Endodermal cell (in vitro differentiated cells): ENCODE data around the gene METTL26. TPM values are rescaled to one million over a fixed set of nuclear protein-coding genes. Genes with fewer than 3 reads are reported as not detected.

ENCODE experiments used
- DNase-seq: peaks from one replicate; pipeline ENCODE4 v3.0.0-alpha.2; 2017
- H3K27ac ChIP-seq: 2 replicates; pipeline ENCODE4 v1.5.1; 2013; ENCODE audit warnings: mild to moderate bottlenecking, low read depth, low read length, moderate library complexity
- H3K27me3 ChIP-seq: 2 replicates; pipeline ENCODE4 v1.6.1; 2013; ENCODE audit warnings: mild to moderate bottlenecking, low read length, moderate library complexity; ENCODE audit not compliant: insufficient read depth, control insufficient read depth, poor library complexity, severe bottlenecking
- H3K36me3 ChIP-seq: 2 replicates; pipeline ENCODE4 v1.7.0; 2013; ENCODE audit warnings: mild to moderate bottlenecking, low read length, moderate library complexity; ENCODE audit not compliant: control insufficient read depth, insufficient read depth
- H3K4me1 ChIP-seq: one replicate; pipeline ENCODE4 v1.7.0; 2013; ENCODE audit warnings: low read length; ENCODE audit not compliant: control insufficient read depth, insufficient read depth
- H3K4me3 ChIP-seq: 2 replicates; pipeline ENCODE4 v1.5.1; 2013; ENCODE audit warnings: mild to moderate bottlenecking, low read length, moderate library complexity
- H3K9ac ChIP-seq: 2 replicates; pipeline ENCODE4 v1.6.1; 2013; ENCODE audit warnings: mild to moderate bottlenecking, low read length, moderate library complexity; ENCODE audit not compliant: poor library complexity, severe bottlenecking; ENCODE audit errors: extremely low read depth
- H3K9me3 ChIP-seq: 2 replicates; pipeline ENCODE4 v1.6.1; 2013; ENCODE audit warnings: mild to moderate bottlenecking, low read length, moderate library complexity; ENCODE audit not compliant: control insufficient read depth
- H3K27ac Mint-ChIP-seq: 2 replicates; pipeline ENCODE4 v1.8.0; 2020; ENCODE audit warnings: mixed read lengths
- H3K27me3 Mint-ChIP-seq: 2 replicates; pipeline ENCODE4 v1.8.0; 2021; ENCODE audit warnings: mild to moderate bottlenecking, mixed read lengths; ENCODE audit not compliant: insufficient read depth
- H3K36me3 Mint-ChIP-seq: 2 replicates; pipeline ENCODE4 v1.8.0; 2020; ENCODE audit warnings: low read depth, mixed read lengths
- H3K4me1 Mint-ChIP-seq: 2 replicates; pipeline ENCODE4 v1.8.0; 2020; ENCODE audit warnings: mixed read lengths
- H3K4me3 Mint-ChIP-seq: 2 replicates; pipeline ENCODE4 v1.8.0; 2020; ENCODE audit warnings: mild to moderate bottlenecking, moderate library complexity, mixed read lengths
- H3K9me3 Mint-ChIP-seq: 2 replicates; pipeline ENCODE4 v1.8.0; 2020; ENCODE audit warnings: mild to moderate bottlenecking, mixed read lengths
- WGBS, 2 experiments: methylation state at CpG; one replicate each; pipeline versions ENCODE4 v1.1.5 to v1.1.7; 2013; ENCODE audit warnings: missing lambda C conversion rate in 2 of 2, mixed read lengths in 1 of 2; ENCODE audit not compliant: insufficient coverage in 1 of 2, insufficient read length in 1 of 2; 5-methylcytosine and 5-hydroxymethylcytosine counted together
- total RNA-seq, 2 donors: library from RNA; stranded (reverse); fragmentation: NEBNext Ultra II Directional in 1 of 2; extraction: Animal tissue kit (Norgen Biotek cat#: 25700) in 1 of 2; gene quantifications; 2 replicates in 1 of 2; 3 replicates in 1 of 2; pipeline ENCODE4 v1.2.1, GENCODE V29; 2021
- TF ChIP-seq, protein P1 (sequence below): fragments of 200-600 bp; sonication (generic); conservative IDR thresholded peaks from 2 replicates; pipeline ENCODE4 v1.5.0; 2021; ENCODE audit warnings: antibody characterized with exemption, mild to moderate bottlenecking

Gene METTL26
- total RNA-seq, 2 donors from 2014 or later, result 72.1 to 79.8 TPM

DNA sequence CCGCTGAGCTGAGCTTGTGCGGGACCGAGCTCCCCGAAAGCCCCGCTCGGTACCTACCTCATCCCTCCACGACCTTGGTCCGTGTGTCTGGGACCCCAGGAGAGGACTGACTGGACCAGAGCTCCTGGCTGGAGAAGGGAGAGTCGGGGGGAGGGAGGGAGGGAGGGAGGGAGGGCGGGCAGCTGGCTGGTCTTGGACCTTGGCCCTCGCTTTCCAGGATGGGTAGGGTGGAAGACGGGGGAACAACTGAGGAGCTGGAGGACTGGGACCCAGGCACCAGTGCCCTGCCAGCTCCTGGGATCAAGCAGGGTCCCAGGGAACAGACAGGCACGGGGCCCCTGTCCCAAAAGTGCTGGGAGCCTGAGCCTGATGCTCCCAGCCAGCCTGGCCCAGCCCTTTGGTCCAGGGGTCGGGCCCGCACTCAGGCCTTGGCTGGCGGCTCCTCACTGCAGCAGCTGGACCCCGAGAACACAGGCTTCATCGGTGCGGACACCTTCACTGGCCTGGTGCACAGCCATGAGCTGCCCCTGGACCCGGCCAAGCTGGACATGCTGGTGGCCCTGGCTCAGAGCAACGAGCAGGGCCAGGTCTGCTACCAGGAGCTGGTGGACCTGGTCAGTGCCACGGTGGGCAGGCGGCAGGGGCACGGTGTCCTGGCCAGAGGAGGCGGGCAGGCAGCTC lies 39.9 kb upstream of the METTL26 start:
- no peak for DNase-seq
- H3K27me3 ChIP-seq, result no peaks in the 10 kb centered on the region
- H3K36me3 ChIP-seq, result peaks cover 21% of the 10 kb centered on the region
- no peak overlapping the region for H3K4me3 ChIP-seq
- H3K4me3 Mint-ChIP-seq, result no peak overlapping the region
- no peaks in the 10 kb centered on the region for H3K27me3 Mint-ChIP-seq
- H3K27ac ChIP-seq, result no peak overlapping the region
- TF ChIP-seq, protein P1, sequence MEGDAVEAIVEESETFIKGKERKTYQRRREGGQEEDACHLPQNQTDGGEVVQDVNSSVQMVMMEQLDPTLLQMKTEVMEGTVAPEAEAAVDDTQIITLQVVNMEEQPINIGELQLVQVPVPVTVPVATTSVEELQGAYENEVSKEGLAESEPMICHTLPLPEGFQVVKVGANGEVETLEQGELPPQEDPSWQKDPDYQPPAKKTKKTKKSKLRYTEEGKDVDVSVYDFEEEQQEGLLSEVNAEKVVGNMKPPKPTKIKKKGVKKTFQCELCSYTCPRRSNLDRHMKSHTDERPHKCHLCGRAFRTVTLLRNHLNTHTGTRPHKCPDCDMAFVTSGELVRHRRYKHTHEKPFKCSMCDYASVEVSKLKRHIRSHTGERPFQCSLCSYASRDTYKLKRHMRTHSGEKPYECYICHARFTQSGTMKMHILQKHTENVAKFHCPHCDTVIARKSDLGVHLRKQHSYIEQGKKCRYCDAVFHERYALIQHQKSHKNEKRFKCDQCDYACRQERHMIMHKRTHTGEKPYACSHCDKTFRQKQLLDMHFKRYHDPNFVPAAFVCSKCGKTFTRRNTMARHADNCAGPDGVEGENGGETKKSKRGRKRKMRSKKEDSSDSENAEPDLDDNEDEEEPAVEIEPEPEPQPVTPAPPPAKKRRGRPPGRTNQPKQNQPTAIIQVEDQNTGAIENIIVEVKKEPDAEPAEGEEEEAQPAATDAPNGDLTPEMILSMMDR, result no peak
- peaks cover 7% of the 10 kb centered on the region for H3K4me1 Mint-ChIP-seq
- no peaks in the 10 kb centered on the region for H3K9me3 ChIP-seq
- peaks cover under 1% of the 10 kb centered on the region for H3K4me1 ChIP-seq
- 78 to 93% methylated on average over 7 to 23 of the region's 25 CpGs for WGBS, 2 experiments
- H3K9me3 Mint-ChIP-seq, result no peaks in the 10 kb centered on the region
- H3K27ac Mint-ChIP-seq, result no peak overlapping the region
- no peak overlapping the region for H3K9ac ChIP-seq
- H3K36me3 Mint-ChIP-seq, result peaks cover 8% of the 10 kb centered on the region

DNA sequence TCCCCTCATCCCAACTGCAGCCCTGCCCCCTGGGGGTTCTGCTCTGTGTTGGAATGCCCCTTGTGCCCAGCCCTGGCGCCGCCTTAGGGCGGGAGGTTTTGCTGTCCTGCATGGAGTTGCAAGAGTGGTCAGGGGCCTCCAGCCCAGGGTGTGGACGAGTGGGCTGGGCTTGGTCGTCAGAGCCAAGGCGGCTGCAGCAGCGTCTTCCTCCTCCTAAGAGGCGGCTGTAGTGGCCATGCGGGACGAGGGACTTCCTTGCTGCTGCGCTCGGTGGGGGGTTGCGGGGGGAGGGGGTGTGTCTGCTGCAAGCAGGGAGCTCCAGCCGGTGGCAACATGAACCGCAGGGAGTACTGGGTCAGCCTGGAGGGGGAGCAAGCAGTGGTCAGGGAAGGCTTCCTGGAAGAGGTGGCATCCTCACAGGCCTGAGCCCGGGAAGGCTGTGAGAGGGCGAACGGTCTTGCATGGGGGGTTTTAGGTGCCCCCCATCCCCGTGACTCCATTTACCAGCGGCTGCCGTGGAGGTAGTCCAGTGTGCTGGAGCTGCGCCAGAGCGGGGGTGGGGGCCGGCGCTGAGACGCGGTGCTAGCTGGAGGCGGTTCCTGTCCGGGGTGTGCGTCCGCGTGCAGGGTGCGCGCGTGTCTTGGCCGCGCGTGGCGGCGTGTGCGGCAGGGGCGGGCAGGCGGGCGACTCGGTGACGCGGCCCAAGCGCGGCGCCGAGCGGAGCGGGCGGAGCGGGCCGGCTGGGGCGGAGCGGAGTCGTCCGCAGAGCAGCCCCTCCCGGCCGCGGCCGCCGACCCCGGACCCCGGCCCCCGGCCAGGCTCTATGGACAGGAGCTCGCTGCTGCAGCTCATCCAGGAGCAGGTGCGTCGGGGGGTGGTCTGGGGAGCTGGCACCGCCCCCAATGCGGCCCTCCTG lies 39.1 kb upstream of the METTL26 start, which contains the start of gene RHBDL1:
Gene RHBDL1 (plus strand): TSS at position 704 of the 916 bp plus-strand sequence. CDS start 120 bp downstream, at position 824.
- no peak within 1 kb of the TSS for H3K27ac ChIP-seq
- peak; percentile 89 for DNase-seq
- H3K4me3 ChIP-seq, result no peak within 1 kb of the TSS
- no peaks in the 10 kb centered on the region for H3K27me3 Mint-ChIP-seq
- peaks cover 6% of the 10 kb centered on the region for H3K4me1 Mint-ChIP-seq
- H3K36me3 ChIP-seq, result peaks cover 29% of the 10 kb centered on the region
- H3K9ac ChIP-seq, result no peak within 1 kb of the TSS
- H3K4me3 Mint-ChIP-seq, result peak within 1 kb of the TSS; percentile 50
- no peaks in the 10 kb centered on the region for H3K9me3 ChIP-seq
- no peaks in the 10 kb centered on the region for H3K4me1 ChIP-seq
- H3K27me3 ChIP-seq, result no peaks in the 10 kb centered on the region
- TF ChIP-seq, protein P1, result no peak
- H3K9me3 Mint-ChIP-seq, result no peaks in the 10 kb centered on the region
- WGBS, 2 experiments, result 13 to 16% methylated on average over 19 to 73 of the region's 73 CpGs
- H3K27ac Mint-ChIP-seq, result peak within 1 kb of the TSS; percentile 48
- peaks cover 9% of the 10 kb centered on the region for H3K36me3 Mint-ChIP-seq

DNA sequence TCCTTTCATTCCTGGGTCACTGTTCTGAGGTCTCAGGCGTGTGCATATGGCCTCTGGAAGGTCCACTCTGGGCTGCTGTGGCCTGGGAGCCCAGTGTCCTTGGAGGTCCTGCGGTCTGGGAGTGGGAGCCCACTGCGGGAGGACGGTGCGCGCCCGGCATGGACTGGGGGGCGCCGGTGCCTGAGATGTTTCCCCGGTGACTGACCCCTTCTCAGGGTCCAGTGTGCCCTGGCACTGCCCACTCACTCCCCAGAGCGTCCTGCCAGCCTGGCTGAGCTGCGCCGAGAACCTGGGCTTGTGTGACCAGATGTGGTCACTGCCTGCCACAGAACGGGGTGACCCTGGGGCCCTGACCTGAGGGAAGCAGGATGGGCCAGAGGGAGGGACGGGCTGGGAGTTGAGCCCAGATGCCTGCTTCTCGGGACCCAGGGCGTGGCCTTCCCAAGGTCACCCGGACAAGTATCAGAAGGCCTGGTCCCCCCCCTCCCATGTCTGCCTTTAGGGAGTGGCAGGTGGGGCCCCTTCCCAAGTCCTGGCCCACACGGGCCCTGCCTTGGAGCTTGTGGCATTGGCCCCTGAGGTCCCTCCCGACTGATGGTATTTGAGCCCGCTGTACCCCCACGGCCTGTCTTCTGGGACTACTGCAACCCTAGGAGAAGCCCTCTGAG lies 38.2 kb upstream of the METTL26 start:
- Histone ChIP-seq H3K9ac (no peak overlapping the region), H3K9me3 (no peaks in the 10 kb centered on the region), H3K4me1 (no peaks in the 10 kb centered on the region), H3K27ac (no peak overlapping the region), H3K36me3 (peaks cover 38% of the 10 kb centered on the region), H3K4me3 (no peak overlapping the region), H3K27me3 (no peaks in the 10 kb centered on the region)
- no peak overlapping the region for H3K27ac Mint-ChIP-seq
- H3K27me3 Mint-ChIP-seq, result no peaks in the 10 kb centered on the region
- DNase-seq, result no peak
- H3K4me3 Mint-ChIP-seq, result peak overlapping the region; percentile 50
- TF ChIP-seq, protein P1, result no peak
- H3K9me3 Mint-ChIP-seq, result no peaks in the 10 kb centered on the region
- peaks cover 15% of the 10 kb centered on the region for H3K36me3 Mint-ChIP-seq
- peaks cover 6% of the 10 kb centered on the region for H3K4me1 Mint-ChIP-seq
- WGBS, 2 experiments, result 90 to 91% methylated on average over 13 to 22 of the region's 22 CpGs
